ENCODE results near the gene ARHGEF28.

Gene ARHGEF28

GRCh38 chr5:73629456-73629855 is 3.5 kb downstream of the ARHGEF28 start:
- Histone ChIP-seq H3K79me1 (ENCODE audit: low read length) (no peaks in the 10 kb centered on the region), H2BK120ac (ENCODE audit: insufficient read depth, low read length, poor library complexity) (no peak overlapping the region), H2BK12ac (ENCODE audit: low read length) (no peak overlapping the region), H3K9ac (ENCODE audit: low read length) (no peak overlapping the region), H3K14ac (ENCODE audit: low read length) (no peak overlapping the region), H3K4me3 (ENCODE audit: low read depth, low read length) (no peak overlapping the region), H3K79me2 (ENCODE audit: control insufficient read depth, insufficient read depth, low read length, poor library complexity) (no peaks in the 10 kb centered on the region), H4K8ac (ENCODE audit: low read depth, low read length) (no peak overlapping the region), H3K18ac (ENCODE audit: low read length) (no peak overlapping the region), H3K4ac (ENCODE audit: low read depth, low read length) (no peak overlapping the region), H3K9me3 (ENCODE audit: insufficient read depth, low read depth, low read length) (peaks cover 2% of the 10 kb centered on the region), H2BK5ac (ENCODE audit: low read depth, low read length, poor library complexity) (no peak overlapping the region), H4K91ac (ENCODE audit: low read depth, low read length) (no peak overlapping the region), H3K36me3 (ENCODE audit: control insufficient read depth in 1 of 2, insufficient read depth in 2 of 2, low read length in 2 of 2) (no peaks in the 10 kb centered on the region), H2AK5ac (ENCODE audit: low read length) (no peak overlapping the region), H3K4me1 (ENCODE audit: control insufficient read depth in 1 of 2, insufficient read depth in 2 of 2, low read length in 2 of 2) (peaks cover 0 to 7% of the 10 kb centered on the region in 2 experiments), H4K12ac (ENCODE audit: low read depth, low read length) (no peak overlapping the region), H3K27me3 (ENCODE audit: insufficient read depth, low read length) (peaks cover 25% of the 10 kb centered on the region), H3K4me2 (ENCODE audit: low read length) (no peak overlapping the region), H3K27ac (ENCODE audit: low read depth, low read length) (no peak overlapping the region), H2AFZ (ENCODE audit: insufficient read depth, low read length, poor library complexity) (no peak overlapping the region), H3K23ac (ENCODE audit: low read length) (no peak overlapping the region)
- no peak for DNase-seq

GRCh38 chr5:73630765-73631164 is 4.8 kb downstream of the ARHGEF28 start:
- Histone ChIP-seq H3K79me1 (ENCODE audit: low read length) (no peaks in the 10 kb centered on the region), H4K12ac (ENCODE audit: low read depth, low read length) (no peak overlapping the region), H3K4me2 (ENCODE audit: low read length) (no peak overlapping the region)

GRCh38 chr5:73631500-73631899 is 5.5 kb downstream of the ARHGEF28 start:
- Histone ChIP-seq H2AFZ (ENCODE audit: insufficient read depth, low read length, poor library complexity) (no peak overlapping the region), H3K14ac (ENCODE audit: low read length) (no peak overlapping the region), H3K4me2 (ENCODE audit: low read length) (no peak overlapping the region), H3K18ac (ENCODE audit: low read length) (no peak overlapping the region), H3K9ac (ENCODE audit: low read length) (no peak overlapping the region), H3K23ac (ENCODE audit: low read length) (no peak overlapping the region), H3K4me1 (ENCODE audit: control insufficient read depth in 1 of 2, insufficient read depth in 2 of 2, low read length in 2 of 2) (peaks cover 0 to 2% of the 10 kb centered on the region in 2 experiments), H3K4me3 (ENCODE audit: low read depth, low read length) (no peak overlapping the region), H3K9me3 (ENCODE audit: insufficient read depth, low read depth, low read length) (peaks cover 2% of the 10 kb centered on the region), H3K27me3 (ENCODE audit: insufficient read depth, low read length) (peaks cover 9% of the 10 kb centered on the region), H2BK5ac (ENCODE audit: low read depth, low read length, poor library complexity) (no peak overlapping the region), H4K8ac (ENCODE audit: low read depth, low read length) (no peak overlapping the region), H2BK120ac (ENCODE audit: insufficient read depth, low read length, poor library complexity) (no peak overlapping the region), H2AK5ac (ENCODE audit: low read length) (no peak overlapping the region), H4K12ac (ENCODE audit: low read depth, low read length) (no peak overlapping the region), H2BK12ac (ENCODE audit: low read length) (no peak overlapping the region), H3K79me1 (ENCODE audit: low read length) (no peaks in the 10 kb centered on the region), H3K4ac (ENCODE audit: low read depth, low read length) (no peak overlapping the region), H3K79me2 (ENCODE audit: control insufficient read depth, insufficient read depth, low read length, poor library complexity) (no peaks in the 10 kb centered on the region), H4K91ac (ENCODE audit: low read depth, low read length) (no peak overlapping the region), H3K27ac (ENCODE audit: low read depth, low read length) (no peak overlapping the region), H3K36me3 (ENCODE audit: control insufficient read depth in 1 of 2, insufficient read depth in 2 of 2, low read length in 2 of 2) (no peaks in the 10 kb centered on the region)
- no peak for DNase-seq

More at GRCh38 chr5:73630765-73631164, 4.8 kb downstream of the ARHGEF28 start:
- Histone ChIP-seq H2BK12ac (ENCODE audit: low read length) (no peak overlapping the region), H3K4me3 (ENCODE audit: low read depth, low read length) (no peak overlapping the region), H3K9ac (ENCODE audit: low read length) (no peak overlapping the region), H3K27me3 (ENCODE audit: insufficient read depth, low read length) (peaks cover 15% of the 10 kb centered on the region), H3K14ac (ENCODE audit: low read length) (no peak overlapping the region), H2BK5ac (ENCODE audit: low read depth, low read length, poor library complexity) (no peak overlapping the region), H3K79me2 (ENCODE audit: control insufficient read depth, insufficient read depth, low read length, poor library complexity) (no peaks in the 10 kb centered on the region), H2BK120ac (ENCODE audit: insufficient read depth, low read length, poor library complexity) (no peak overlapping the region), H2AK5ac (ENCODE audit: low read length) (no peak overlapping the region), H4K91ac (ENCODE audit: low read depth, low read length) (no peak overlapping the region), H3K18ac (ENCODE audit: low read length) (no peak overlapping the region), H3K27ac (ENCODE audit: low read depth, low read length) (no peak overlapping the region), H3K36me3 (ENCODE audit: control insufficient read depth in 1 of 2, insufficient read depth in 2 of 2, low read length in 2 of 2) (no peaks in the 10 kb centered on the region), H4K8ac (ENCODE audit: low read depth, low read length) (no peak overlapping the region), H3K9me3 (ENCODE audit: insufficient read depth, low read depth, low read length) (peaks cover 2% of the 10 kb centered on the region), H3K4me1 (ENCODE audit: control insufficient read depth in 1 of 2, insufficient read depth in 2 of 2, low read length in 2 of 2) (peaks cover 0 to 5% of the 10 kb centered on the region in 2 experiments), H2AFZ (ENCODE audit: insufficient read depth, low read length, poor library complexity) (no peak overlapping the region), H3K23ac (ENCODE audit: low read length) (no peak overlapping the region), H3K4ac (ENCODE audit: low read depth, low read length) (no peak overlapping the region)
- peak in 1 of 2 donors; percentile 34 for DNase-seq

GRCh38 chr5:73633060-73633459 is 7.1 kb downstream of the ARHGEF28 start:
- H3K79me2 ChIP-seq (ENCODE audit: control insufficient read depth, insufficient read depth, low read length, poor library complexity): no peaks in the 10 kb centered on the region
- WGBS (ENCODE audit: extremely low coverage, insufficient coverage, insufficient read length): no CpG with 5 or more reads among the region's 5 CpGs

More at GRCh38 chr5:73633060-73633459, 7.1 kb downstream of the ARHGEF28 start:
- no peak overlapping the region for H3K27ac ChIP-seq (ENCODE audit: low read depth, low read length)
- H3K14ac ChIP-seq (ENCODE audit: low read length): no peak overlapping the region
- H3K9ac ChIP-seq (ENCODE audit: low read length): no peak overlapping the region
- no peak overlapping the region for H2BK12ac ChIP-seq (ENCODE audit: low read length)
- no peak for DNase-seq
- no peak overlapping the region for H2BK5ac ChIP-seq (ENCODE audit: low read depth, low read length, poor library complexity)
- no peak overlapping the region for H4K8ac ChIP-seq (ENCODE audit: low read depth, low read length)
- no peak overlapping the region for H2BK120ac ChIP-seq (ENCODE audit: insufficient read depth, low read length, poor library complexity)
- H3K4me1 ChIP-seq (ENCODE audit: control insufficient read depth in 1 of 2, insufficient read depth in 2 of 2, low read length in 2 of 2): no peaks in the 10 kb centered on the region
- no peak overlapping the region for H3K18ac ChIP-seq (ENCODE audit: low read length)
- no peak overlapping the region for H2AK5ac ChIP-seq (ENCODE audit: low read length)
- H4K91ac ChIP-seq (ENCODE audit: low read depth, low read length): no peak overlapping the region
- H3K4me3 ChIP-seq (ENCODE audit: low read depth, low read length): no peak overlapping the region
- H3K79me1 ChIP-seq (ENCODE audit: low read length): no peaks in the 10 kb centered on the region
- H3K9me3 ChIP-seq (ENCODE audit: insufficient read depth, low read depth, low read length): peaks cover 2% of the 10 kb centered on the region
- H3K4me2 ChIP-seq (ENCODE audit: low read length): no peak overlapping the region
- H3K36me3 ChIP-seq (ENCODE audit: control insufficient read depth in 1 of 2, insufficient read depth in 2 of 2, low read length in 2 of 2): no peaks in the 10 kb centered on the region
- no peak overlapping the region for H3K4ac ChIP-seq (ENCODE audit: low read depth, low read length)
- peak overlapping the region; percentile 17 for H3K23ac ChIP-seq (ENCODE audit: low read length)
- no peak overlapping the region for H4K12ac ChIP-seq (ENCODE audit: low read depth, low read length)
- H3K27me3 ChIP-seq (ENCODE audit: insufficient read depth, low read length): peaks cover 2% of the 10 kb centered on the region
- H2AFZ ChIP-seq (ENCODE audit: insufficient read depth, low read length, poor library complexity): no peak overlapping the region

Measured in trophoblast cell (in vitro differentiated cells and primary cell).